ENCODE data around the gene ZFP36L2.

DNA sequence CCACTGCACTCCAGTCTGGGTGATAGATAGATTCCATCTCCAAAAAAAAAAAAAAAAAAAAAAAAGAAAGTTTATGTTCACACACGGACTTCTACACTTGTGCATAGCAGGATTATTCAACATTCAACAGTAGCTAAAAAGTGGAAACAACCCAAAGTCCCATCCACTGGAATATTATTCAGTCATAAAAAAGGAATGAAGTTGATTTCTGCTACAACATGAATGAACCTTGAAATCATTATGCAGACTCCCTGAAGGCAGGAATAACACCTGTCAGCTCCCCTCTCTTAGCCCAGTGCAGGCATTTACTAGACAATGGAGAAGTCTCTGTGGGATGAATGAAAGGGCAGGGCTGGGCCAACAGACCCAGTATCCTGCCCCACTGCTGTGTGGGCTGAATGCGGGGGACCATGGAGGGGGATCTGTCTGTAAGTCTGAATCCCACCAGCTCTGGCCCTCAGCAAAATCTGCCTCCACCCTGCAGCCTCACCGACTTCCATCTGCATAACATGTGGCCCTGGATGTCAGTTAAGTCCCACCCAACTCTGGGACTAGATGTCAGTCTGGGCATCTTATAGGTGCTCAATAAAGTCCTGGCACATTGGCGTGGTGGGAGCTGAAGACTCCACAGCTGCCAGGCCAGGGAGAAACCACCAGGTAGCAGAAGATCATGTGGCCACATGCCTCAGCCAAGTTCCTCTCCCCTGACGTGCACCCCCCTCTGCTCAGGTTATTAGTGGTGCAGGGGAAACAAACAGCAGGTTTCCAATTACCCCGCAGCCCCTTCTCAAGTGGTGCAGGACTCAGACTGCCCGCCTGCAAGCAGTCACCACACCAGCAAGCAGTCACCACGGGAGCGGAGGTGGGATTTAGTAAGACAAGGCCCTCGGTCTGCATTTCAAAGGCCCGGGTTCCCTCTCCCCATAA is 8.9 kb downstream of the ZFP36L2 start:
- TF ChIP-seq, protein P1, sequence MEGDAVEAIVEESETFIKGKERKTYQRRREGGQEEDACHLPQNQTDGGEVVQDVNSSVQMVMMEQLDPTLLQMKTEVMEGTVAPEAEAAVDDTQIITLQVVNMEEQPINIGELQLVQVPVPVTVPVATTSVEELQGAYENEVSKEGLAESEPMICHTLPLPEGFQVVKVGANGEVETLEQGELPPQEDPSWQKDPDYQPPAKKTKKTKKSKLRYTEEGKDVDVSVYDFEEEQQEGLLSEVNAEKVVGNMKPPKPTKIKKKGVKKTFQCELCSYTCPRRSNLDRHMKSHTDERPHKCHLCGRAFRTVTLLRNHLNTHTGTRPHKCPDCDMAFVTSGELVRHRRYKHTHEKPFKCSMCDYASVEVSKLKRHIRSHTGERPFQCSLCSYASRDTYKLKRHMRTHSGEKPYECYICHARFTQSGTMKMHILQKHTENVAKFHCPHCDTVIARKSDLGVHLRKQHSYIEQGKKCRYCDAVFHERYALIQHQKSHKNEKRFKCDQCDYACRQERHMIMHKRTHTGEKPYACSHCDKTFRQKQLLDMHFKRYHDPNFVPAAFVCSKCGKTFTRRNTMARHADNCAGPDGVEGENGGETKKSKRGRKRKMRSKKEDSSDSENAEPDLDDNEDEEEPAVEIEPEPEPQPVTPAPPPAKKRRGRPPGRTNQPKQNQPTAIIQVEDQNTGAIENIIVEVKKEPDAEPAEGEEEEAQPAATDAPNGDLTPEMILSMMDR (IDR thresholded peaks at IDR 0.05; ENCODE audit: extremely low read depth in 1 of 2, insufficient read depth in 1 of 2, low read depth in 1 of 2, low read length in 2 of 2): no peak
- no peak for TF ChIP-seq POLR2AphosphoS5 (IDR thresholded peaks at IDR 0.05; ENCODE audit: insufficient read depth, low read depth, low read length)
- no peak for TF ChIP-seq POLR2A (IDR thresholded peaks at IDR 0.05; ENCODE audit: low read depth, low read length)
